GM21360 (cell line): ENCODE measurements around the gene TEDC2.

Source experiments
- ATAC-seq: cut with Tn5 transposase; IDR thresholded peaks from one replicate; pipeline ENCODE4 v1.9.1; 2021; ENCODE audit warnings: mild to moderate bottlenecking, moderate library complexity; ENCODE audit not compliant: unreplicated experiment

TEDC2 gene

DNA sequence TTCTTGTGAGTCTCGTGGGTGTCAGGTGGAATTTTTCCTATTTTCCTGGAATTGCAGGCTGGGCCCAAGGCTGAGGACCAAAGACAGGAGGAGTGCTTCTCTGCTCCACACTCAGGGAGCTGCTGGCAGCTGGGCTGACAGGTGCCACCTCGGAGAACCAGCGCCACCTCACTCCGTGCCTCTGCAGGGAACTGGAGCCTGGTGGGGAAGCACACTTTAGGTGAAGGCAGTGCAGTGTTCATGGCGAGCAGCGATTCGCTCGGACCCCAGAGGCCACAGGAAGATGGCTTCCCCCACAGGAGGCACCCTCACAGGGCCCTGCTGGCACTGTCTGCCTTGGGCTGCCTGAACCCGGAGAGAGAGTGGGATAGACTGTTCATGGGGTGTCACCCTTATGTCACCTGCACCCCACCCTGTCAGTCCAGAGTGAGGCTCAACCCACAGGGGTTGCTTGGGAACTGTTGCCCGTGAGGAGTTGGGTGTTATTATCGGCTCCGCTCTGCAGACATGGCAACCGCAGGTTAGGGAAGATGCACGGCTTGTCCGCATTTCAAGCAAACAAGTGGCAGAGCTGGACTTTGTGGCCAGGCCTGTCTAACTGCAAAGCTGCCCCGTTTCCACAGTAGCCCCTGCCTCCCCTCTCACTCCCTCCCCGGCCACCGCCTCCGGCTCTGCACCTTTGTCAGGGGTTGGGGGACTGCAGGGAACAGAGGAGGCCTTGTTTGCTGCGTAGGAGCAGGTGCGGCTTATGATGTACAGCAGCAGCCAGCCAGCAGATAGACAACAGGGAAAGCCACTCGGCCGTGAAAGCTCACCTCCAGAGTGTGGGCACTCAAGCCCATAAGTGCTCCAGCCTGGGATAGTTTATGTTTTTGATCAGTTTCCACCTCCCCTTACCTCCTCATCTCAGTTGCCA lies 30.5 kb downstream of the TEDC2 start:
- no peak for ATAC-seq

DNA sequence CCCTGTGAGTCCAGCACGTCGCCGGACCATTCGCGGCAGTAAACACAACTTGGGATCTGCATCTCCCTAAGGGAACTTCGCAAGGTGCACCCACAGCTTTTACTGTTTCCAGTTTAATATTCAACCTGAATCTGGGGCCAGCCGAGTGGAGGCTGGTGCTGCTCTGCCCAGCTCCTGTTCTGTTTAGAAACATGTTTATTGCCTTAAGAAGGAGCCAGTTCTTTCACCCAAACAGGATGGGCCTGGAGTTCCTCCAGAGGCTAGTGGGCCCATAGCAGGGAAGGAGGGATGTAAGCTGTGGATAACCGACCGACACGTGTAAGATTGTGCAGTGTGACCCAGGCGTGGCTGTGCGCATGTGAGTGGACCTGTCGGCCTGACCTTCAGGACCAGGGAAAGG lies 32.4 kb downstream of the TEDC2 start:
- no peak for ATAC-seq

DNA sequence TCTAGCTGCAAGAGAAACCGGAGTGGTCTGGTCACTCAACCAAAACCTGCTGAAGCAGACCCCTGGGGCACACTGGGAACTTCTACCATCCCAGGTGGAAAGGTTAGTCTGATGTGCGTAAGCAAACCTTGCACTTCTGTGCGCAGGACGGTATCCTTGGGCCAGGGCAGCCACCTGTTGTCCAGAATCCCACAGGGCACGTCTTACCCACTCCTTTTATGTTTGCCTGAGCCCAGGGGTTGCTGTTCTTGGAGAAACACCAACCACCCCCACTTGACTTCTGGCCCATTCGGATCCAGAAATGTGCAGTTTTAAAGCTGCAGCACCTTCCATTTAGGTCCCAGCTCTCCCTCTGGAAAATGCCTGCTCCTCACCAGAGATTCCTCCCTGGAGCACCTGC lies 33.7 kb downstream of the TEDC2 start:
- ATAC-seq: no peak

- ATAC-seq: no peak
Measured at GRCh38 chr16:2494616-2495015, 34.7 kb downstream of the TEDC2 start.

DNA sequence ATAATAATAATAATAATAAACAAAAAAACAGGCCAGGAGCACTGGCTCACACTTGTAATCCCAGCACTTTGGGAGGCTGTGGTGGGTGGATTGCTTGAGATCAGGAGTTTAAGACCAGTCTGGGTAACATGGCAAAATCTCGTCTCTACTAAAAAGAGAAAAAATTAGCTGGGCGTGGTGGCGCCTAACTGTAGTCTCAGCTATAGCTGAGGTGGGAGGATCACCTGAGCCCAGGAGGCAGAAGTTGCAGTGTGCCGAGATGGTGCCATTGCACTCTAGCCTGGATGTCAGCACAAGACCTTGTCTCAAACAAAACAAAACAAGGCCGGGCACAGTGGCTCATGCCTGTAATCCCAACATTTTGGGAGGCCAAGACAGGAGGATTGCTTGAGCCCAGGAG lies 35.1 kb downstream of the TEDC2 start:
- no peak for ATAC-seq

DNA sequence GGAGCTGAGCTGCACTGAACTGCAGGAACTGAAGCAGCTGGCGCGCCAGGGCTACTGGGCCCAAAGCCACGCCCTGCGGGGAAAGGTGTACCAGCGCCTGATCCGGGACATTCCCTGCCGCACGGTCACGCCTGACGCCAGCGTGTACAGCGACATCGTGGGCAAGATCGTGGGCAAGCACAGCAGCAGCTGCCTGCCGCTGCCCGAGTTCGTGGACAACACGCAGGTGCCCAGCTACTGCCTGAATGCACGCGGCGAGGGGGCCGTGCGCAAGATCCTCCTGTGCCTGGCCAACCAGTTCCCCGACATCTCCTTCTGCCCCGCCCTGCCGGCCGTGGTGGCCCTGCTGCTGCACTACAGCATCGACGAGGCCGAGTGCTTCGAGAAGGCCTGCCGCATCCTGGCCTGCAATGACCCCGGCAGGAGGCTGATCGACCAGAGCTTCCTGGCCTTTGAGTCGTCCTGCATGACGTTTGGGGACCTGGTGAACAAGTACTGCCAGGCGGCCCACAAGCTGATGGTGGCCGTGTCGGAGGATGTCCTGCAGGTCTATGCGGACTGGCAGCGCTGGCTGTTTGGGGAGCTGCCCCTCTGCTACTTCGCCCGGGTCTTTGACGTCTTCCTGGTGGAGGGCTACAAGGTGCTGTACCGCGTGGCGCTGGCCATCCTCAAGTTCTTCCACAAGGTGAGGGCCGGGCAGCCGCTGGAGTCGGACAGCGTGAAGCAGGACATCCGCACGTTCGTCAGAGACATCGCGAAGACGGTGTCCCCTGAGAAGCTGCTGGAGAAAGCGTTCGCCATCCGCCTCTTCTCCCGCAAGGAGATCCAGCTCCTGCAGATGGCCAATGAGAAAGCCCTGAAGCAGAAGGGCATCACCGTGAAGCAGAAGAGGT lies 36.6 kb downstream of the TEDC2 start:
- ATAC-seq: no peak

- ATAC-seq: no peak
Measured at GRCh38 chr16:2497116-2497630, 37.3 kb downstream of the TEDC2 start.

DNA sequence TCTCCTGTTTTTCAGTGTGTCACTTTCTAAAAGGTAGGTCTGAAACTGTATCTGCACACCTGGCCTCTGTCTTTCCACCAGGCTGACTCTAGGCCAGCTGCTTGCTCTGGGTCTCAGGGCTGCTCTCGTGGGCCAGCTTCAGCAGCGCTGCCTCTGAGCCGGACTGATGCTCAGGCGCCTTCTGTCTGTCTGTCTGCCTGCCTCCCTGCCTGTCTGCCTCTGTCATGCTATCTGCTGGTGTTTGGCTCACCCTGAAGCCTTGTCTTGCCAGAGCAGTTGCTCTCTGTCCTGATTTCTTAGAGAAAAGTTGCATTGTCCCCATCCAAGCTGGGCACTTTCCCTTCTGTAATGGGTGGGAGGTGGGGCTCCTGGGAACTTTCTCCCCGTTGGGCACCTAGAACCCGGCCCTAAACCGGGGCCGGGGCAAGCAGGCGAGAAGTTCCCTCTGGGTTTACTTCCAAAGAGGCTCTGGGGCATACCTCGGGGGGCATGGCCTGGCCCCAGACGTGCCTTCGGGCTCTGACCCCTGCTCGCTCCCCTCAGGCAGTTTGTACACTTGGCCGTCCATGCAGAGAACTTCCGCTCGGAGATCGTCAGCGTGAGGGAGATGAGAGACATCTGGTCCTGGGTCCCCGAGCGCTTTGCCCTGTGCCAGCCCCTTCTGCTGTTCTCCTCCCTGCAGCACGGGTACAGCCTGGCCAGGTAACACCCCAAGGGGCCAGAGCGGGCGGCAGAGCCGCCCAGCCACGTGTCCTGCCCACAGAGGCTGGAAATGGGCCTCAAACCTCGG lies 38.0 kb downstream of the TEDC2 start:
- no peak for ATAC-seq

DNA sequence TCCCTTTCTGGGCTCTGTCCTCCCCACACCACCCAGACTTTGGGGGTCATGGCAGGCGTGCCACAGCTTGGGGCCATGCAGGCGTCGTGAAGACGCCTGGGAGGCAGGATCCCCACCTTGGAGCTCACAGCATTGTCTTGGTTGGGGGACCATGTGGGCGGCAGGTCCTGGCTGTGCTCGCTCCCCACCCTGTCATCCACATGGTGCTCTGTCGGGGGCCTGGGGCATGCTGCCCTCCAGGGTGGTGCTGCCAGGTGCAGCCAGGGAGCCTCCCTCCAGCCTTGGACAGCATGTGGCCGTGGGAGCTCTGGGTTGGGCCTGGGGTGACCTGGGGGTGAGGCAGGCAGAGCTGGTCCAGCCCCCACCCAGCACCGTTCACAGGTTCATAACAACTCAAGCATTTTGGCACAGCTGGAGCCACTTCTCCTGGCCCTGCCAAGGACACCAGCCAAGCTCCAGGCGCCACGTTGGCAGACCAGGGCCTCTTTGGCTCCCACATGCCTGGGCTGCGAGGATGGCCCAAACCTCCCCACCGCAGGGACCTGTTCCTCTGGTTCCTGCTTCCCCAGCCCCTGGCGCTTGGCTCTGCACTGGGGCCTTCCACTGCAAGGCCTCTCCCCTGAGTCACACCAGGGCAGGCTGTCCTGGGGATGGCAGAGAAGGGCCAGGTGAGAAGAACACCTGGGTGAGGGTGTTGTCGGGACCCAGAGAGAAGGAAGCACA lies 38.8 kb downstream of the TEDC2 start:
- ATAC-seq: no peak

- no peak for ATAC-seq
Measured at GRCh38 chr16:2499454-2499853, 39.5 kb downstream of the TEDC2 start.

- no peak for ATAC-seq
Measured at GRCh38 chr16:2499890-2500429, 40.1 kb downstream of the TEDC2 start.

GRCh38 chr16:2500430-2500917 lies 40.6 kb downstream of the TEDC2 start:
- ATAC-seq: no peak

DNA sequence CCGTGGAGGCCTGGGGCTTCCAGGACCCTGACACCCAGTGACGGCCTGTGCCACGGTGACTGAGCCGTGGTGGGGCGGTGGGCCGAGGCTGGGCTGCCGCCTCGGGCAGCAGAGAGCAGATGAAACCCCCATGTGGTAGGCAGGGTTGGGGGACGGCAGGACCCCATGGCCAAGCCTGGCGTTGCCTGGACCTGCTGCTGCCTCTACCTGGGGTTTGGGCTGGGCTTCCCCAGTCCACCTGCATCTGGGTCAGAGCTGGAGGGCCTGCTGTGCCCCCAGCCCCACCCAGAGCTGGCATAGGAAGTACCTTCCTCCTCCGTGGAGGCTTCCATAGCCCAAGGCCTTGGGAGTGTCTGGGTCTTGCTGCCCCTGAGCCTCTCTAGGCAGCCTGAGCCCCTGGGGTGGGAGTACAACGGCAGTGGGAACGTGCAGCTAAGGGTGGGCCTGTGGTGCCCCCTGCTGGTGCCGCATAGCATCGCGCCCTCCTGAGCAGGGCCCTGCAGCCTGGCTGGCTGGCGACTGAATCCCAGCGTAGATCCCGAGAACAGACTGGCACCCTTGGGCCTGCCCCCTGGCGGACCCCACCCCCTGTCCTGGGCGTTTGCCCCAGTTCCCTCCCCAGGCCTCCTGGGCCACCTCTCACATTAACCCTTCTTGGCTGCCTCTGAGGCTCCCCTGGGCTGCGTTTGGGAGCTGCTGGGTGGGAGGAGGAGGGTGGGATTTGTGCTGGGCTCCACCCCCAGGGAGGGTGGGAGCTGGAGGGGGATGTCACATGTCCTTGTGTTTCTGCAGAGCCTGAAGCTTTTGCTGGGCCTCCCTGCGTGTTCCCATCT lies 41.2 kb downstream of the TEDC2 start:
- peak; percentile 65 for ATAC-seq

DNA sequence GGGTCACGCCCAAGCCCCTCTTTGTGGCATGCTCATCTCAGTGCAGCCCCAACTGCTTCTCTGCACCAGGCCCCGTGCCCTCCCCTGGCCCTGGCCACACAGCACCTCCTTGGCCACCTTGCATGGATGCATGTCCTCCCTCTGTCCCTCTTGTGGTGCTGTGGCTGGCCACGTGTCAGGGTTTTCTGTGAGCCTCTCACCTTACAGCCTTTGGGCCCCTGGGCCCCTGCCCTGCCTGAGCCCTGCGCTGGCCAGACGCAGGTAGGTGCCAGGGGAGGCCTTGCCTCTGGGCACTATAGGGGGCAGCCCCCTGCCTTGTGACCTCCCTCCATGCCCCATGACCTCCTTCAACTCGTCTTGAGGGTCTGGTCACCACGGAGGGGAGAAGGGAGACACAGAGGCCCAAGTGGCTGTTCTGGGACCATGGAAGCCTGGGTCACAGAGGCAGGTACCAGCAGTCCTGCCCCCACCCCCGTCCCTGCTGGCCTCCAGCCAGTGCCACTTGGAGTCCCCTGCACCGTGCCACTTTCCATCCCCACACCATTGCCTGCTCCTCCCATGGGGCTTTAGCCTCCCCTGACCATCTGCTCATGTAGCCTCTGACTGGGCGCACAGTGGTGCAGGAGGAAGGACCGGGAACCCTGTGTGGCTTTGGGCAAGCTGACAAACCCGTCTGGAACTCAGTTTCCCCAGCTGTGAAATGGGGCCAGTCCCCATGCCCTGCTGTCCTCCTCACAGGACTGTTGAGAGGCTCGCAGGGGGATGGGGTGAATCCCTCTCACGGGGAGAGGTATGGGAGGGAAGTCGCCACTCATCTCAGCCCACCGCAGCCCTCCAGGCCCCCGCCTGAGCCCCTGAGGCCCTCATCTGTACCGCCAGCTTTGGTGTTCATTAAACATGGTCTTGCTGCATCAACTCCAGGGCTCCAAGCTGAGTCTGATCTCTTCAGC lies 42.3 kb downstream of the TEDC2 start:
- no peak for ATAC-seq

DNA sequence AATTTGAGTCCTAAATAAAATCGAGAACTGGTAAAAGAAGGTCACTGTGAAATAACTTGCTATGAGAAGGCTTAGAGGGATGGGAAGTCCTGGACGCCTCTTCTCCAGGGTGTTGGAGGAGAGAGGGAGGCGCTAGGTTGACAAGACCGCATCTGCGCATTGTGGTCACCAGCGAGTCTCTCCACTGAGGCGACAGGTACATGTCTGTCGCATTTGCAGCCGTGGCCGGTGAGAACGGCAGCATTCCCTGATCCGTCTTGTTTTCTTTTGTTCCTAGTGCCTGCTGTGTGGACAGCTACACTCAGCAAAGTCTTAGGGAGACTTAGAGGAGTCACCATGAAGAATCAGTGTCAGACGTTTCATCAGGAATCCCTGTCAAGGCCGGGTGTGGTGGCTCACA lies 45.8 kb downstream of the TEDC2 start:
- ATAC-seq: no peak

DNA sequence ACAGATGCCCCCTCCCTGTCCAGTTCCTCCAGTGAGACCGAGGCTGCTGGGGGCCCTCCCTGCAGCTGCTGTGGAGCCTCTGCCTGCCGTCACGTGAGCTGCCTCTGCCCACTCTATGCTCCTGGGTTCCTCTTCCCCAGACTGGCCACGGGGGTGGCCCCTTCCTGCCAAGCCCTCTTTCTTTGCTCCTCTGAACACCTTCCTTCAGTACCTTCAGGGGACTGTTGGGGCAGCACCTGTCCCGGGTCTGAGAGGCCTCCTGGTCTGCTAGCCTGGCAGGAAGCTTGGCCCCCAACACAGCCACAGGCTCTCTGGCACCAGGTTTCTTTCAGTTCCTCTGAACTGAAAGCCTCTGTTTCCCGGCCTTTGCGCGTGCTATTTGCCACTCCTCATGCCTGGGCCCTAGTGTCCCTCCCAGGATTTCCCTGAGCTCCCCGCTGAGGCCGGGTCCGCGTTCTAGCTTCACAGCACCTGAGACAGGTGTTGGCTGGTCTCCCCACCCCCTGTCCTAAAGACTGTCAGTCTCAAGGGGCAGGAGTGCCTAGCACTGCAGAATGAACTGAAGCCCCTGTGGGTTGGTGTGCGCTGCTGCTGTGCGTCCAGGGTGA lies 47.2 kb downstream of the TEDC2 start:
- peak; percentile 66 for ATAC-seq

GRCh38 chr16:2507665-2508064 lies 47.8 kb downstream of the TEDC2 start:
- peak; percentile 5 for ATAC-seq
